Muscle of back (tissue), 11 donors: ENCODE measurements around the gene CADPS2. TPM values are rescaled to one million over a fixed set of nuclear protein-coding genes. Genes with fewer than 3 reads are reported as not detected.

ENCODE experiments used
- DNase-seq, 3 donors: peaks; one replicate each; pipeline versions ENCODE4 v3.0.0 to v3.0.0-alpha.2; 2013
- polyA plus RNA-seq, 10 donors: library from polyadenylated mRNA; unstranded; fragments of 120-200 nt; gene quantifications; one replicate each; pipeline ENCODE4 v1.2.1, GENCODE V29; 2013; ENCODE audit not compliant: insufficient read length in 10 of 10

CADPS2 gene
- polyA plus RNA-seq, 10 donors: 2.7 to 8.6 (median 5.0) TPM

GRCh38 chr7:122770686-122771335 is 115.4 kb downstream of the CADPS2 start:
- DNase-seq: peak in 1 of 3 donors; percentile 11

- DNase-seq: no peak
Observed at GRCh38 chr7:122768827-122769226, 117.4 kb downstream of the CADPS2 start.

- no peak for DNase-seq
Observed at GRCh38 chr7:122767339-122767738, 118.9 kb downstream of the CADPS2 start.

GRCh38 chr7:122766593-122766992 is 119.7 kb downstream of the CADPS2 start:
- DNase-seq: no peak

- peak in 1 of 3 donors; percentile 12 for DNase-seq
Observed at GRCh38 chr7:122764902-122765301, 121.4 kb downstream of the CADPS2 start.

- DNase-seq: no peak
Observed at GRCh38 chr7:122764020-122764419, 122.2 kb downstream of the CADPS2 start.

GRCh38 chr7:122762071-122762470 is 124.2 kb downstream of the CADPS2 start:
- DNase-seq: no peak

GRCh38 chr7:122758501-122758900 is 127.8 kb downstream of the CADPS2 start:
- DNase-seq: no peak

GRCh38 chr7:122756860-122757259 is 129.4 kb downstream of the CADPS2 start:
- DNase-seq: no peak

- DNase-seq: no peak
Observed at GRCh38 chr7:122755696-122756095, 130.6 kb downstream of the CADPS2 start.

GRCh38 chr7:122752583-122752982 is 133.7 kb downstream of the CADPS2 start:
- no peak for DNase-seq

GRCh38 chr7:122750389-122750788 is 135.9 kb downstream of the CADPS2 start:
- DNase-seq: no peak

- no peak for DNase-seq
Observed at GRCh38 chr7:122748195-122748594, 138.1 kb downstream of the CADPS2 start.

- DNase-seq: no peak
Observed at GRCh38 chr7:122746948-122747347, 139.3 kb downstream of the CADPS2 start.

GRCh38 chr7:122743211-122743610 is 143.0 kb downstream of the CADPS2 start:
- DNase-seq: no peak

- no peak for DNase-seq
Observed at GRCh38 chr7:122738947-122739346, 147.3 kb downstream of the CADPS2 start.

GRCh38 chr7:122736183-122736582 is 150.1 kb downstream of the CADPS2 start:
- DNase-seq: no peak

- no peak for DNase-seq
Observed at GRCh38 chr7:122727759-122728158, 158.5 kb downstream of the CADPS2 start.

- DNase-seq: no peak
Observed at GRCh38 chr7:122727354-122727753, 158.9 kb downstream of the CADPS2 start.

- DNase-seq: no peak
Observed at GRCh38 chr7:122726881-122727280, 159.4 kb downstream of the CADPS2 start.

GRCh38 chr7:122724366-122724765 is 161.9 kb downstream of the CADPS2 start:
- DNase-seq: no peak

- DNase-seq: no peak
Observed at GRCh38 chr7:122719010-122719578, 167.2 kb downstream of the CADPS2 start.

GRCh38 chr7:122717356-122718089 is 168.7 kb downstream of the CADPS2 start:
- no peak for DNase-seq
